Neural progenitor cell (in vitro differentiated cells): ENCODE data around the gene NDFIP1. TPM values are rescaled to one million over a fixed set of nuclear protein-coding genes. Genes with fewer than 3 reads are reported as not detected.

Experiments used
- DNase-seq: peaks from one replicate; pipeline ENCODE4 v3.0.0-alpha.2; 2016; ENCODE audit warnings: low spot score
- H2AFZ ChIP-seq: fragments of 200-600 bp; sonication (generic); replicated peaks from 2 replicates; pipeline ENCODE4 v1.6.1; 2016; ENCODE audit warnings: antibody characterized with exemption
- H3F3A ChIP-seq: fragments of 200-600 bp; sonication (generic); 2 replicates; pipeline ENCODE4 v1.6.1; 2016; ENCODE audit warnings: antibody characterized with exemption, low read depth
- H3K27ac ChIP-seq: fragments of 200-600 bp; sonication (generic); 2 replicates; pipeline ENCODE4 v1.5.1; 2016; ENCODE audit warnings: mild to moderate bottlenecking
- H3K27me3 ChIP-seq: fragments of 200-600 bp; sonication (generic); 2 replicates; pipeline ENCODE4 v1.6.1; 2016; ENCODE audit warnings: mild to moderate bottlenecking, moderate library complexity
- H3K36me3 ChIP-seq: fragments of 200-600 bp; sonication (generic); 2 replicates; pipeline ENCODE4 v1.5.1; 2016
- H3K4me1 ChIP-seq: fragments of 200-600 bp; sonication (generic); 2 replicates; pipeline ENCODE4 v1.6.1; 2016; ENCODE audit warnings: mixed run types
- H3K4me2 ChIP-seq: fragments of 200-600 bp; sonication (generic); 2 replicates; pipeline ENCODE4 v1.6.1; 2016
- H3K4me3 ChIP-seq: fragments of 200-600 bp; sonication (generic); 2 replicates; pipeline ENCODE4 v1.5.1; 2016
- H3K79me2 ChIP-seq: fragments of 200-600 bp; sonication (generic); 2 replicates; pipeline ENCODE4 v1.6.1; 2016; ENCODE audit warnings: low read depth
- H3K9ac ChIP-seq: fragments of 200-600 bp; sonication (generic); 2 replicates; pipeline ENCODE4 v1.6.1; 2016
- H3K9me3 ChIP-seq: fragments of 200-600 bp; sonication (generic); 2 replicates; pipeline ENCODE4 v1.5.1; 2016; ENCODE audit warnings: low read depth
- H4K20me1 ChIP-seq: fragments of 200-600 bp; sonication (generic); 2 replicates; pipeline ENCODE4 v1.6.1; 2016; ENCODE audit warnings: low read depth
- H3K27ac Mint-ChIP-seq: 3 replicates; pipeline ENCODE4 v1.8.0; 2021; ENCODE audit warnings: mixed read lengths
- H3K27me3 Mint-ChIP-seq: 2 replicates; pipeline ENCODE4 v1.8.0; 2022; ENCODE audit warnings: low read depth, mild to moderate bottlenecking, inconsistent platforms, moderate library complexity, mixed read lengths; ENCODE audit not compliant: insufficient read depth
- H3K36me3 Mint-ChIP-seq: 3 replicates; pipeline ENCODE4 v1.8.0; 2021; ENCODE audit warnings: mixed read lengths
- H3K4me1 Mint-ChIP-seq: 3 replicates; pipeline ENCODE4 v1.8.0; 2021; ENCODE audit warnings: mixed read lengths
- H3K4me3 Mint-ChIP-seq: 3 replicates; pipeline ENCODE4 v1.8.0; 2021; ENCODE audit warnings: mild to moderate bottlenecking, moderate library complexity, mixed read lengths
- H3K9me3 Mint-ChIP-seq: 3 replicates; pipeline ENCODE4 v1.8.0; 2020; ENCODE audit warnings: mixed read lengths
- EZH2 ChIP-seq: fragments of 200-600 bp; sonication (generic); IDR thresholded peaks from 2 replicates; pipeline ENCODE4 v1.6.1; 2017; ENCODE audit warnings: antibody characterized with exemption, mild to moderate bottlenecking, moderate library complexity
- EZH2phosphoT487 ChIP-seq: fragments of 200-600 bp; sonication (generic); IDR thresholded peaks from 2 replicates; pipeline ENCODE4 v1.6.1; 2017; ENCODE audit warnings: antibody characterized with exemption
- total RNA-seq: library from RNA; depleted of rRNA; stranded (reverse); fragments of >200 nt; gene quantifications from 2 replicates; pipeline ENCODE4 v1.2.3, GENCODE V29; 2015; ENCODE audit warnings: low replicate concordance
- TF ChIP-seq, protein P1 (sequence below): fragments of 200-600 bp; sonication (generic); IDR thresholded peaks from 2 replicates; pipeline ENCODE4 v1.5.1; 2017; ENCODE audit warnings: antibody characterized with exemption, mild to moderate bottlenecking

Gene NDFIP1
- total RNA-seq, 1 donor from 2014 or later = 39.4 TPM

DNA sequence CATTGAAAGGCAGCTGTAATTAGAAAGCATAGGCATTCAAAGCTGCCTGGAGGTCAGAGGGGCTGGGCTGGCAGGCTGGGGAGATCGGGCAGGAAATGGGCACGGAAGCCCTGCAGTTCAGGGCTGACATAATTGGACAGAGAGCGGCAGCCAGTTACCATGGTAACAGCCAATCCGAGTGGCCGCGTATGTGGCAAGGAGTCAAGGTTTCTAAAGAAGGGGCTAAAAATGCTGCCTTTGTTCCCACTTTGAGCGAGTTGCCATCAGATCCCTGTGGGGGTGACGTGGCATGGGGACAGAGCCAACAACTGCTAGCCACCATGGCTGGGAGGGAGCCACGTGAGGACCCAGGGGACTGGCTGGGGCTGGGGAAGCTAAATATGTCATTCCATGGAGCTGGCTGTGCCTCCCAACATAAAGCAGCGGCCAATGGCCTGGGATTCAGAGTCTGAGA, 44.7 kb upstream of the NDFIP1 start:
- Mint-ChIP-seq H3K27me3 (peaks cover 9% of the 10 kb centered on the region), H3K4me3 (peak overlapping the region; percentile 62), H3K36me3 (no peaks in the 10 kb centered on the region), H3K27ac (peak overlapping the region; percentile 83), H3K4me1 (peaks cover 38% of the 10 kb centered on the region), H3K9me3 (no peaks in the 10 kb centered on the region)
- H3K4me3 ChIP-seq = peak overlapping the region; percentile 16
- H3K9ac ChIP-seq = no peak overlapping the region
- peaks cover 12% of the 10 kb centered on the region for H3K4me1 ChIP-seq
- peak; percentile 83 for DNase-seq
- H2AFZ ChIP-seq = peak overlapping the region; percentile 65
- H4K20me1 ChIP-seq = no peaks in the 10 kb centered on the region
- H3F3A ChIP-seq = peaks cover 13% of the 10 kb centered on the region
- H3K27me3 ChIP-seq = no peaks in the 10 kb centered on the region
- no peak overlapping the region for H3K27ac ChIP-seq
- H3K79me2 ChIP-seq = no peaks in the 10 kb centered on the region
- H3K36me3 ChIP-seq = no peaks in the 10 kb centered on the region
- TF ChIP-seq, protein P1, sequence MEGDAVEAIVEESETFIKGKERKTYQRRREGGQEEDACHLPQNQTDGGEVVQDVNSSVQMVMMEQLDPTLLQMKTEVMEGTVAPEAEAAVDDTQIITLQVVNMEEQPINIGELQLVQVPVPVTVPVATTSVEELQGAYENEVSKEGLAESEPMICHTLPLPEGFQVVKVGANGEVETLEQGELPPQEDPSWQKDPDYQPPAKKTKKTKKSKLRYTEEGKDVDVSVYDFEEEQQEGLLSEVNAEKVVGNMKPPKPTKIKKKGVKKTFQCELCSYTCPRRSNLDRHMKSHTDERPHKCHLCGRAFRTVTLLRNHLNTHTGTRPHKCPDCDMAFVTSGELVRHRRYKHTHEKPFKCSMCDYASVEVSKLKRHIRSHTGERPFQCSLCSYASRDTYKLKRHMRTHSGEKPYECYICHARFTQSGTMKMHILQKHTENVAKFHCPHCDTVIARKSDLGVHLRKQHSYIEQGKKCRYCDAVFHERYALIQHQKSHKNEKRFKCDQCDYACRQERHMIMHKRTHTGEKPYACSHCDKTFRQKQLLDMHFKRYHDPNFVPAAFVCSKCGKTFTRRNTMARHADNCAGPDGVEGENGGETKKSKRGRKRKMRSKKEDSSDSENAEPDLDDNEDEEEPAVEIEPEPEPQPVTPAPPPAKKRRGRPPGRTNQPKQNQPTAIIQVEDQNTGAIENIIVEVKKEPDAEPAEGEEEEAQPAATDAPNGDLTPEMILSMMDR = no peak
- no peak for TF ChIP-seq EZH2phosphoT487
- no peak for TF ChIP-seq EZH2
- no peaks in the 10 kb centered on the region for H3K9me3 ChIP-seq
- H3K4me2 ChIP-seq = peak overlapping the region; percentile 65

DNA sequence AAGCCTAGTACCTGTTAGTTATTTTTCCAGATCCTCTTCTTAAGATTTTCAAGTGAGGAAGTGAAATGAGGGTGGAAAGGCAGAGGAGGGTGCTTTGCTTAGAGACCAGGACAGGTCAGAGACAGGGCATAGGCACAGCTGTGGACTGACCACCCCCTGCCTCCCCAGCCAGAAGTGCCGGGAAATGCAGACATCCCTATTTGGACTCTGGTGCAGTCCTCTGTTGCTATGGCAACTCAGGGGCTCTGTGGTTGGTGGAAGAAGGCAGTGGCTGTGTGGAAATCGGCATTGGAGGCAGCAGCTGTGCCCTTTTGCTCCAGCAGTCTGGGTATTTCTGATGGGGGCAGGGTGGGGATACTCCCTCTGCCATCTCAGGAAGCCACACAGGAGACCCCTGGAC, 43.3 kb upstream of the NDFIP1 start:
- Mint-ChIP-seq H3K4me1 (peaks cover 41% of the 10 kb centered on the region), H3K27ac (peak overlapping the region; percentile 69), H3K4me3 (peak overlapping the region; percentile 41), H3K9me3 (no peaks in the 10 kb centered on the region), H3K27me3 (peaks cover 13% of the 10 kb centered on the region), H3K36me3 (no peaks in the 10 kb centered on the region)
- Histone ChIP-seq H3K9me3 (no peaks in the 10 kb centered on the region), H3K27ac (no peak overlapping the region), H3K4me3 (no peak overlapping the region), H3K9ac (no peak overlapping the region), H3K36me3 (no peaks in the 10 kb centered on the region), H3K27me3 (no peaks in the 10 kb centered on the region), H3K79me2 (no peaks in the 10 kb centered on the region), H3K4me1 (peaks cover 12% of the 10 kb centered on the region), H3F3A (peaks cover 13% of the 10 kb centered on the region), H4K20me1 (no peaks in the 10 kb centered on the region), H3K4me2 (no peak overlapping the region), H2AFZ (no peak overlapping the region)
- peak; percentile 63 for DNase-seq
- TF ChIP-seq EZH2phosphoT487 (no peak), EZH2 (no peak)
- TF ChIP-seq, protein P1 = no peak

DNA sequence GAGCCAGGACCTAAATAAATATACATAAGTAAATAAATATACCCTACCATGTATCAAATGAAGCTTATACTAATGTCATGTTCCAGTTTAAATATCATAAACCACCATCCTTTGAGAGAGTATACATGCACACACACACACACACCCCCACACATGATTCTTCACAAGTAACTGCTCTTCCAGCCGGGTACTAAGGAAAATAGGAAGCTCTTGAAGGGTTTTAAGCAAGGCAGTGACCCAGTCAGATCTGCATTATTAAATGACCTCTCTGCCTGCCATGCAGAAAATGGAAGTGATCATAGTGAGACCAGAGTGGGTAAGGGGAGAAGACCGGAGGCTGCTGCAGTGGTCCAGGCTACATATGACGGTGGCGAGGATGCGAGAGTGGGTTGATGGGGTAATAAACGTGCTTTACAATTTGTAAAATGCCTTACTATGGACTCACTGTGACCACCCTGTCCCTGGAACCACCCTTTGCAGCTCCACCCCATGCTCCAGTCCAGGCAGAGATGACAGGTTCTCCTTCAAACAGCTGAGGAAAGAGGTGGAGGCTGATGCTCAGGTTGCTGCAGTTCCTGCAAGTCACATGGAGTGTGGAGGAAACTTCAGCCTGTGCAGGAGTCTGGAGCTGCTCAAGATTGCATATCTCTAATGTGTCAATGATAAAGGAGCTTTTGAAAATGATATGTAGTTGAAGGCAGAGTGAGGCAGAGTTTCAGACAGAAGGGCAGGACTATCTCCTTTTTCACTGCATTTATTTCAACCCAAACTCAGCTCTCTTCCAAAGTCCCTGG, 38.8 kb upstream of the NDFIP1 start:
- H3K4me3 ChIP-seq = no peak overlapping the region
- H3K4me1 ChIP-seq = peaks cover 4% of the 10 kb centered on the region
- H3K9me3 ChIP-seq = no peaks in the 10 kb centered on the region
- no peaks in the 10 kb centered on the region for H4K20me1 ChIP-seq
- H2AFZ ChIP-seq = no peak overlapping the region
- H3K27ac ChIP-seq = no peak overlapping the region
- no peaks in the 10 kb centered on the region for H3K36me3 ChIP-seq
- H3K27ac Mint-ChIP-seq = no peak overlapping the region
- H3K4me2 ChIP-seq = no peak overlapping the region
- no peak overlapping the region for H3K9ac ChIP-seq
- no peaks in the 10 kb centered on the region for H3K79me2 ChIP-seq
- peaks cover 2% of the 10 kb centered on the region for H3K36me3 Mint-ChIP-seq
- H3K4me1 Mint-ChIP-seq = peaks cover 28% of the 10 kb centered on the region
- TF ChIP-seq EZH2 = no peak
- TF ChIP-seq EZH2phosphoT487 = no peak
- DNase-seq = no peak
- H3K4me3 Mint-ChIP-seq = no peak overlapping the region
- H3K27me3 ChIP-seq = no peaks in the 10 kb centered on the region
- H3F3A ChIP-seq = no peaks in the 10 kb centered on the region
- peaks cover 2% of the 10 kb centered on the region for H3K9me3 Mint-ChIP-seq
- H3K27me3 Mint-ChIP-seq = peaks cover 16% of the 10 kb centered on the region

DNA sequence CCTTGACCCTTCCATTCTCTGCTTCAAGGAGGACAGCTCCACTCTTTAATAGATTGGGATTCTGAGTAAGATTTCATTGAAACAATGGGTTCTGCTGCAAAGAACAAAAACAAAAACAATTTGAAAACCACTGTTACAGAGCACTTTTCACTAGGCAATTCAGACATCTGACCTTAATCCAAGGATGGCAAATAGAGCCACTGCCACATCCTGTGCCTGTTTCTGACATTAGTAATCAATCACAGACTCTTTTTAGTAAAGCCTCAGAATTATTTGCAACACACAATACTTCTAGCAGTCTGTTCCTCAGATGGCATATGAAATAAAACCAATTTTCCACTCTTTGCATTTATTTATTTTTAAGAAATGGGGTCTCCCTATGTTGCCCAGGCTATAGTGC, 37.8 kb upstream of the NDFIP1 start:
- Histone ChIP-seq H3K4me1 (peaks cover 4% of the 10 kb centered on the region), H2AFZ (no peak overlapping the region), H3K36me3 (no peaks in the 10 kb centered on the region), H3K9ac (no peak overlapping the region), H4K20me1 (no peaks in the 10 kb centered on the region), H3K4me3 (no peak overlapping the region), H3K79me2 (no peaks in the 10 kb centered on the region), H3K27me3 (no peaks in the 10 kb centered on the region), H3K9me3 (no peaks in the 10 kb centered on the region), H3K4me2 (no peak overlapping the region), H3K27ac (no peak overlapping the region), H3F3A (no peaks in the 10 kb centered on the region)
- no peak overlapping the region for H3K4me3 Mint-ChIP-seq
- H3K9me3 Mint-ChIP-seq = peaks cover 2% of the 10 kb centered on the region
- peaks cover 2% of the 10 kb centered on the region for H3K36me3 Mint-ChIP-seq
- peaks cover 11% of the 10 kb centered on the region for H3K27me3 Mint-ChIP-seq
- no peak overlapping the region for H3K27ac Mint-ChIP-seq
- DNase-seq = no peak
- no peak for TF ChIP-seq EZH2
- TF ChIP-seq, protein P1 = no peak
- peaks cover 19% of the 10 kb centered on the region for H3K4me1 Mint-ChIP-seq
